HG03066 (cell line): Measurements from ENCODE around the gene GARS1.

Source experiments
- ATAC-seq: cut with Tn5 transposase; IDR thresholded peaks from one replicate; pipeline ENCODE4 v1.9.1; 2021; ENCODE audit warnings: low read depth; ENCODE audit not compliant: unreplicated experiment

Gene GARS1

GRCh38 chr7:30652698-30653641, 58.3 kb downstream of the GARS1 start:
- no peak for ATAC-seq

- no peak for ATAC-seq
Measured at GRCh38 chr7:30654296-30655090, 59.8 kb downstream of the GARS1 start.

- ATAC-seq: no peak
Measured at GRCh38 chr7:30655096-30655970, 60.7 kb downstream of the GARS1 start.

GRCh38 chr7:30656006-30656957, 61.6 kb downstream of the GARS1 start:
- ATAC-seq: no peak

GRCh38 chr7:30657131-30657530, 62.5 kb downstream of the GARS1 start:
- ATAC-seq: no peak

GRCh38 chr7:30658479-30659074, 63.9 kb downstream of the GARS1 start:
- ATAC-seq: no peak

- no peak for ATAC-seq
Measured at GRCh38 chr7:30659312-30659711, 64.6 kb downstream of the GARS1 start.

- ATAC-seq: no peak
Measured at GRCh38 chr7:30660331-30661255, 65.9 kb downstream of the GARS1 start.

GRCh38 chr7:30661926-30662325, 67.2 kb downstream of the GARS1 start:
- ATAC-seq: no peak

- ATAC-seq: no peak
Measured at GRCh38 chr7:30662431-30662939, 67.8 kb downstream of the GARS1 start.

GRCh38 chr7:30663414-30663813, 68.7 kb downstream of the GARS1 start:
- ATAC-seq: no peak

- ATAC-seq: no peak
Measured at GRCh38 chr7:30664184-30664885, 69.7 kb downstream of the GARS1 start.

- ATAC-seq: no peak
Measured at GRCh38 chr7:30665043-30665442, 70.4 kb downstream of the GARS1 start.

- no peak for ATAC-seq
Measured at GRCh38 chr7:30665449-30665848, 70.8 kb downstream of the GARS1 start.

- ATAC-seq: no peak
Measured at GRCh38 chr7:30667172-30667571, 72.5 kb downstream of the GARS1 start.

GRCh38 chr7:30668102-30668501, 73.4 kb downstream of the GARS1 start:
- ATAC-seq: no peak

- ATAC-seq: no peak
Measured at GRCh38 chr7:30671793-30672465, 77.3 kb downstream of the GARS1 start.
